Thyroid gland (tissue), 4 donors: ENCODE measurements around the gene EPHA8. TPM values are rescaled to one million over a fixed set of nuclear protein-coding genes. Genes with fewer than 3 reads are reported as not detected.

Source experiments
- DNase-seq, 2 donors: peaks; one replicate each; pipeline ENCODE4 v3.0.0-alpha.2; 2019
- H3K27ac ChIP-seq, 3 donors: fragments of 200-600 bp; sonication (generic); 1 replicate in 2 of 3; 2 replicates in 1 of 3; pipeline ENCODE4 v1.5.1; 2016 to 2019; ENCODE audit warnings: mild to moderate bottlenecking in 1 of 3, moderate library complexity in 1 of 3
- H3K27me3 ChIP-seq: fragments of 200-600 bp; sonication (generic); one replicate; pipeline ENCODE4 v1.5.1; 2019
- H3K36me3 ChIP-seq, 2 donors: fragments of 200-600 bp; sonication (generic); one replicate each; pipeline ENCODE4 v1.5.1; 2016 to 2019
- H3K4me1 ChIP-seq, 2 donors: fragments of 200-600 bp; sonication (generic); one replicate each; pipeline ENCODE4 v1.5.1; 2017 to 2019
- H3K4me3 ChIP-seq, 3 donors: fragments of 200-600 bp; sonication (generic); replicated peaks in 1 of 3; 1 replicate in 2 of 3; 2 replicates in 1 of 3; pipeline ENCODE4 v1.5.1; 2016; ENCODE audit warnings: mild to moderate bottlenecking in 1 of 3
- H3K9me3 ChIP-seq: fragments of 200-600 bp; sonication (generic); one replicate; pipeline ENCODE4 v1.5.1; 2017
- POLR2A ChIP-seq, 2 donors: fragments of 450-650 bp; IDR thresholded peaks; one replicate each; pipeline ENCODE4 v1.6.1; 2017; ENCODE audit warnings: antibody characterized with exemption in 2 of 2, mild to moderate bottlenecking in 2 of 2, moderate library complexity in 1 of 2
- WGBS, 2 donors: methylation state at CpG; one replicate each; pipeline ENCODE4 v1.1.5; 2017; 5-methylcytosine and 5-hydroxymethylcytosine counted together
- intact Hi-C: fragments of 100-400 bp; cut with DNase I; formaldehyde crosslinking; loops from one replicate; pipeline ENCODE4 v1.15.1; 2023
- total RNA-seq, 4 donors: library from RNA; depleted of rRNA; stranded (reverse); fragments of >200 nt; gene quantifications; one replicate each; pipeline ENCODE4 v1.2.3, GENCODE V29; 2016
- TF ChIP-seq, protein P1 (sequence below), 6 experiments: fragments of 200-600 bp in 3 of 6; fragments of 450-650 bp in 3 of 6; sonication (generic) in 3 of 6; IDR thresholded peaks; one replicate each; pipeline ENCODE4 v1.5.1; 2016 to 2019; ENCODE audit warnings: antibody characterized with exemption in 6 of 6, mild to moderate bottlenecking in 2 of 6, inconsistent platforms in 1 of 6, moderate library complexity in 1 of 6

The EPHA8 gene
- total RNA-seq, 4 donors from 2014 or later: not detected

DNA sequence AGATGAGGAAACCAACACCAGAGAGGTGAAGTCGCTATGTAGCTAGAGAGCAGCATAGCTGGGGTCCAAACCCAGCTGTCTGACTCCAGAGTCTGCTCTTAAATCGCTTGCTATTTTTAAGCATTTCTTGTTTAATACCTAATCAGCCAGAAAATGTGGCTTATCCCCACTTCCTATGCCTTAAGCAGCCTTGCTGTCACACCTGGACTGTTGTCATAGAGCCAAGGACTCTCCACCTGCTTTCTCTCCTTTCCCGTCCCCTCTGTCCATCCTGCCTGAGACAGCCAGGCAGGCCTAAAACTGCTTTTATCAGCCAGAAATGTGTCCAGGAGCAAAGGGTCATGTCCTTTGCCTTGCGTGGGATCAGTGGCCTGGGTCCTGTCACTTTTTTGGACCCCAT lies 28.3 kb upstream of the EPHA8 start:
- DNase-seq: no peak
- intact Hi-C loops: no loop called here

GRCh38 chr1:22535399-22535798 lies 27.9 kb upstream of the EPHA8 start:
- Histone ChIP-seq H3K36me3 (no peaks in the 10 kb centered on the region), H3K27me3 (no peaks in the 10 kb centered on the region), H3K4me1 (peaks cover 0 to 11% of the 10 kb centered on the region in 2 donors), H3K4me3 (no peak overlapping the region), H3K27ac (no peak overlapping the region), H3K9me3 (no peaks in the 10 kb centered on the region)
- DNase-seq: no peak
- no peak for TF ChIP-seq POLR2A (IDR thresholded peaks at IDR 0.05)
- TF ChIP-seq, protein P1, sequence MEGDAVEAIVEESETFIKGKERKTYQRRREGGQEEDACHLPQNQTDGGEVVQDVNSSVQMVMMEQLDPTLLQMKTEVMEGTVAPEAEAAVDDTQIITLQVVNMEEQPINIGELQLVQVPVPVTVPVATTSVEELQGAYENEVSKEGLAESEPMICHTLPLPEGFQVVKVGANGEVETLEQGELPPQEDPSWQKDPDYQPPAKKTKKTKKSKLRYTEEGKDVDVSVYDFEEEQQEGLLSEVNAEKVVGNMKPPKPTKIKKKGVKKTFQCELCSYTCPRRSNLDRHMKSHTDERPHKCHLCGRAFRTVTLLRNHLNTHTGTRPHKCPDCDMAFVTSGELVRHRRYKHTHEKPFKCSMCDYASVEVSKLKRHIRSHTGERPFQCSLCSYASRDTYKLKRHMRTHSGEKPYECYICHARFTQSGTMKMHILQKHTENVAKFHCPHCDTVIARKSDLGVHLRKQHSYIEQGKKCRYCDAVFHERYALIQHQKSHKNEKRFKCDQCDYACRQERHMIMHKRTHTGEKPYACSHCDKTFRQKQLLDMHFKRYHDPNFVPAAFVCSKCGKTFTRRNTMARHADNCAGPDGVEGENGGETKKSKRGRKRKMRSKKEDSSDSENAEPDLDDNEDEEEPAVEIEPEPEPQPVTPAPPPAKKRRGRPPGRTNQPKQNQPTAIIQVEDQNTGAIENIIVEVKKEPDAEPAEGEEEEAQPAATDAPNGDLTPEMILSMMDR (IDR thresholded peaks at IDR 0.05): no peak
- intact Hi-C loops: no loop called here
- 78 to 90% methylated on average over 4 to 6 of the region's 6 CpGs for WGBS, 2 donors

More for the DNA sequence above, 28.3 kb upstream of the EPHA8 start:
- peaks cover 0 to 15% of the 10 kb centered on the region in 2 donors for H3K4me1 ChIP-seq
- no peaks in the 10 kb centered on the region for H3K9me3 ChIP-seq
- no peaks in the 10 kb centered on the region for H3K27me3 ChIP-seq
- no peak overlapping the region for H3K27ac ChIP-seq
- WGBS, 2 donors: 92 to 93% methylated on average over 4 of the region's 4 CpGs
- TF ChIP-seq, protein P1 (IDR thresholded peaks at IDR 0.05): no peak
- TF ChIP-seq POLR2A (IDR thresholded peaks at IDR 0.05): no peak
- H3K4me3 ChIP-seq: no peak overlapping the region
- H3K36me3 ChIP-seq: no peaks in the 10 kb centered on the region

GRCh38 chr1:22536506-22536905 lies 26.8 kb upstream of the EPHA8 start:
- H3K27ac ChIP-seq: no peak overlapping the region
- intact Hi-C loops: no loop called here
- TF ChIP-seq POLR2A (IDR thresholded peaks at IDR 0.05): no peak
- H3K27me3 ChIP-seq: no peaks in the 10 kb centered on the region
- WGBS, 2 donors: 74 to 80% methylated on average over 4 to 7 of the region's 7 CpGs
- H3K4me3 ChIP-seq: no peak overlapping the region
- no peaks in the 10 kb centered on the region for H3K36me3 ChIP-seq
- H3K9me3 ChIP-seq: no peaks in the 10 kb centered on the region
- H3K4me1 ChIP-seq: peaks cover 0 to 2% of the 10 kb centered on the region in 2 donors
- no peak for DNase-seq

DNA sequence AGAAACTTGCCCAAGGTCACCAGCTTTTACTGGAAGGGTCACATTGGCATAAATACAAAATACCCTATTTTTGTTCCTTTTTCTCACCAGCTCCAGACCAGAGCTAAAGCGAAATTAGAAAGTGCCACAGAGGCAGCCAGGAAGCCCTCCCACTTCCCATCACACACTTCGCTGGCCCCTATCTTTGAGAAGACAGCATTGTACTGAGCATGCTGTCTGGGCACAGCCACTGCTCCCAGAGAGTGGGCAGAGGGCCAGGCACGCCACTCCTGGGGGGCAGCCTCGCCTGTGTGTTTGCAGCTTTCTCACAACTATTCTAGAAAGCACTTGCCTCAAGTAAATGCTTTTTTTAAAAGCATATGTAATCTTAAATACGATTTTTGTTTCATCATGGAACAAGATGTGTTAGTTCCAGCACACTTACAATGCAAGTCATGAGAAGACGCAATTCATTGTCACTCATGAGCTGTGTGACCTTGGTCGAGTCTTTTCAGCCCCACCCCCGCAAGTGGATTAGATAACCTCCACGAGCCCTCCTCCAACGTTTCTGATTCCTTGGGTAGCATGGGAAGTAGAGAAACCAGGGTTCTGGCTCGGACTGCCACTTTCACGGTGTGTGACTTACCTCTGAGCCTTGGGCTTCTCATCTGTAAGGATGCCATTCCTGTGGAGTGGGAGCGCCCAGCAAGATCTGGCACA lies 25.7 kb upstream of the EPHA8 start:
- Histone ChIP-seq H3K4me1 (no peaks in the 10 kb centered on the region), H3K36me3 (no peaks in the 10 kb centered on the region), H3K27me3 (no peaks in the 10 kb centered on the region), H3K27ac (no peak overlapping the region), H3K9me3 (no peaks in the 10 kb centered on the region), H3K4me3 (no peak overlapping the region)
- TF ChIP-seq, protein P1 (IDR thresholded peaks at IDR 0.05): no peak
- TF ChIP-seq POLR2A (IDR thresholded peaks at IDR 0.05): no peak
- DNase-seq: no peak
- intact Hi-C loops: no loop called here
- 78 to 83% methylated on average over 13 of the region's 13 CpGs for WGBS, 2 donors

- Histone ChIP-seq H3K27ac (no peak overlapping the region), H3K27me3 (no peaks in the 10 kb centered on the region), H3K36me3 (no peaks in the 10 kb centered on the region), H3K9me3 (no peaks in the 10 kb centered on the region), H3K4me1 (no peaks in the 10 kb centered on the region), H3K4me3 (no peak overlapping the region)
- DNase-seq: no peak
- 69 to 78% methylated on average over 16 of the region's 16 CpGs for WGBS, 2 donors
- intact Hi-C loops: no loop called here
- TF ChIP-seq, protein P1 (IDR thresholded peaks at IDR 0.05): no peak
- no peak for TF ChIP-seq POLR2A (IDR thresholded peaks at IDR 0.05)
These were observed 23.7 kb upstream of the EPHA8 start for GRCh38 chr1:22539510-22540118.
